ENCODE data around the gene EXO5.
"Not testable (repeated sequence)": the region's sequence is repeated elsewhere in the genome, so short reads cannot be mapped to it uniquely, and the experiment has no call there.

- not testable (repeated sequence) for TF ChIP-seq CTCF, POLR2A (IDR thresholded peaks at IDR 0.05)
Observed at GRCh38 chr1:40554807-40555206, 46.2 kb downstream of the EXO5 start.

All from thyroid gland (tissue), 4 donors.